ENCODE measurements around the gene VDR.

- TF ChIP-seq TAF1 (IDR thresholded peaks at IDR 0.05; ENCODE audit: low read depth, low read length): no peak
- TF ChIP-seq POU2F2 (IDR thresholded peaks at IDR 0.05; ENCODE audit: low read depth, low read length): no peak
Observed at GRCh38 chr12:47808574-47809365, 96.0 kb downstream of the VDR start.
